ENCODE measurements around the gene HNF1B.

DNA sequence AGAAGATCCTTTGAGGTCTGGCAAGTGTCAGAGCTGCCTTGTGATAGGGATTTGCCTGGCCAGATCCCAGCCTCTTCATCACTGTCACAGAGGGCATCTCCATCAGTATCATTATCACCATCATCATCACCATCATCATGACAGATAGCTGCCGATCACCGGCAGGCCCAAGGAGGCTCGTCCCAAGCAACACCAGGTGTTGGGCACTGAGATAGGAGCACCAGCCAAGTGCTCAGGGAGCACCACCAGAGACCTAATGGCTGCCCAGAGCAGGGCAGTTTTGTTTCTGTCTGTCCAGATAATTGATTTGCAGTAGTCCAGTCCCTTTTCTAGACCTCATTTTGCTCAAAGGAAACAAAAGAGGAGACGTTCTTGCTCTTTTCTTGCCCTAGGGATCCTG, 25.0 kb downstream of the HNF1B start:
- TF ChIP-seq USF2 (IDR thresholded peaks at IDR 0.05; ENCODE audit: borderline replicate concordance, low read depth, low read length): no peak
- TF ChIP-seq POLR2AphosphoS5 (IDR thresholded peaks at IDR 0.05; ENCODE audit: low read depth, low read length): no peak
- no peak for TF ChIP-seq CHD2 (IDR thresholded peaks at IDR 0.05; ENCODE audit: low read length, partially characterized antibody)
- no peak for TF ChIP-seq FOXM1 (IDR thresholded peaks at IDR 0.05; ENCODE audit: low read depth)
- TF ChIP-seq EP300 (IDR thresholded peaks at IDR 0.05; ENCODE audit: borderline replicate concordance in 1 of 2, low read depth in 1 of 2, low read length in 1 of 2): no peak
- TF ChIP-seq NFIC (IDR thresholded peaks at IDR 0.05; ENCODE audit: borderline replicate concordance): no peak
- no peak for TF ChIP-seq RAD21 (IDR thresholded peaks at IDR 0.05; ENCODE audit: low read length)
- TF ChIP-seq MXI1 (IDR thresholded peaks at IDR 0.05; ENCODE audit: low read depth, low read length): no peak
- TF ChIP-seq, protein P1, sequence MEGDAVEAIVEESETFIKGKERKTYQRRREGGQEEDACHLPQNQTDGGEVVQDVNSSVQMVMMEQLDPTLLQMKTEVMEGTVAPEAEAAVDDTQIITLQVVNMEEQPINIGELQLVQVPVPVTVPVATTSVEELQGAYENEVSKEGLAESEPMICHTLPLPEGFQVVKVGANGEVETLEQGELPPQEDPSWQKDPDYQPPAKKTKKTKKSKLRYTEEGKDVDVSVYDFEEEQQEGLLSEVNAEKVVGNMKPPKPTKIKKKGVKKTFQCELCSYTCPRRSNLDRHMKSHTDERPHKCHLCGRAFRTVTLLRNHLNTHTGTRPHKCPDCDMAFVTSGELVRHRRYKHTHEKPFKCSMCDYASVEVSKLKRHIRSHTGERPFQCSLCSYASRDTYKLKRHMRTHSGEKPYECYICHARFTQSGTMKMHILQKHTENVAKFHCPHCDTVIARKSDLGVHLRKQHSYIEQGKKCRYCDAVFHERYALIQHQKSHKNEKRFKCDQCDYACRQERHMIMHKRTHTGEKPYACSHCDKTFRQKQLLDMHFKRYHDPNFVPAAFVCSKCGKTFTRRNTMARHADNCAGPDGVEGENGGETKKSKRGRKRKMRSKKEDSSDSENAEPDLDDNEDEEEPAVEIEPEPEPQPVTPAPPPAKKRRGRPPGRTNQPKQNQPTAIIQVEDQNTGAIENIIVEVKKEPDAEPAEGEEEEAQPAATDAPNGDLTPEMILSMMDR (IDR thresholded peaks at IDR 0.05): no peak
- TF ChIP-seq REST (IDR thresholded peaks at IDR 0.05; ENCODE audit: low read depth, low read length): no peak

Measured in SK-N-SH (cell line).